Measurements from ENCODE around the gene MFF.

- TF ChIP-seq, protein P1, sequence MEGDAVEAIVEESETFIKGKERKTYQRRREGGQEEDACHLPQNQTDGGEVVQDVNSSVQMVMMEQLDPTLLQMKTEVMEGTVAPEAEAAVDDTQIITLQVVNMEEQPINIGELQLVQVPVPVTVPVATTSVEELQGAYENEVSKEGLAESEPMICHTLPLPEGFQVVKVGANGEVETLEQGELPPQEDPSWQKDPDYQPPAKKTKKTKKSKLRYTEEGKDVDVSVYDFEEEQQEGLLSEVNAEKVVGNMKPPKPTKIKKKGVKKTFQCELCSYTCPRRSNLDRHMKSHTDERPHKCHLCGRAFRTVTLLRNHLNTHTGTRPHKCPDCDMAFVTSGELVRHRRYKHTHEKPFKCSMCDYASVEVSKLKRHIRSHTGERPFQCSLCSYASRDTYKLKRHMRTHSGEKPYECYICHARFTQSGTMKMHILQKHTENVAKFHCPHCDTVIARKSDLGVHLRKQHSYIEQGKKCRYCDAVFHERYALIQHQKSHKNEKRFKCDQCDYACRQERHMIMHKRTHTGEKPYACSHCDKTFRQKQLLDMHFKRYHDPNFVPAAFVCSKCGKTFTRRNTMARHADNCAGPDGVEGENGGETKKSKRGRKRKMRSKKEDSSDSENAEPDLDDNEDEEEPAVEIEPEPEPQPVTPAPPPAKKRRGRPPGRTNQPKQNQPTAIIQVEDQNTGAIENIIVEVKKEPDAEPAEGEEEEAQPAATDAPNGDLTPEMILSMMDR (IDR thresholded peaks at IDR 0.05 in 4 of 5, conservative IDR thresholded peaks at IDR 0.05 in 1 of 5): peak in 4 of 5 experiments; percentile 13 to 59 (median 34)
- no peak for TF ChIP-seq POLR2A (IDR thresholded peaks at IDR 0.05)
Measured at GRCh38 chr2:227406177-227407031, 81.4 kb downstream of the MFF start.

All from gastrocnemius medialis (tissue), 4 donors.